Midbrain (tissue), 1 donor: ENCODE data around the gene SORL1.
"Not testable (repeated sequence)": the region's sequence is repeated elsewhere in the genome, so short reads cannot be mapped to it uniquely, and the experiment has no call there.

ENCODE experiments used
- DNase-seq: peaks from one replicate; lab custom pipeline; 2025; lab: John Stamatoyannopoulos, UW

The SORL1 gene

GRCh38 chr11:121626980-121627379 is 174.9 kb downstream of the SORL1 start:
- no peak for DNase-seq

- no peak for DNase-seq
Observed at GRCh38 chr11:121630041-121630440, 177.9 kb downstream of the SORL1 start.

DNA sequence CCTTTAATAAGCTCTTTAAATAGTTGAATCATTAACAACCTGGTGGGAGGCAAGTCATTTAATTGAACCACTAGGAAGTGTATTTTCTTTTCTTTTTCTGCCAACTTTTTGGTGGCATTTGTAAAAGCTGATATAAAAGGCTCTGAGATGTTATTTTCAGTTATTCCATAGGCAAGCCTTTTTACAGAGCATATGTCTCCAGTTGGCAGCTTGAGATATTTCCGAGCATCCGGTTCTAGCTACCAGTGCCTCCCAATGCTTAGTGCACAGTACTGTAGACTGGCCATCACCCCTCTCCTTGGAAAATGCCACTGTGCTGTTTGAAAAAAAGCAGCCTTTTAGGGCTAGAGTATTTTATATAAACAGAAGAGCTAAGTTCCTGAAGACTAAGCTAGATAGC is 179.3 kb downstream of the SORL1 start:
- DNase-seq, result no peak

DNA sequence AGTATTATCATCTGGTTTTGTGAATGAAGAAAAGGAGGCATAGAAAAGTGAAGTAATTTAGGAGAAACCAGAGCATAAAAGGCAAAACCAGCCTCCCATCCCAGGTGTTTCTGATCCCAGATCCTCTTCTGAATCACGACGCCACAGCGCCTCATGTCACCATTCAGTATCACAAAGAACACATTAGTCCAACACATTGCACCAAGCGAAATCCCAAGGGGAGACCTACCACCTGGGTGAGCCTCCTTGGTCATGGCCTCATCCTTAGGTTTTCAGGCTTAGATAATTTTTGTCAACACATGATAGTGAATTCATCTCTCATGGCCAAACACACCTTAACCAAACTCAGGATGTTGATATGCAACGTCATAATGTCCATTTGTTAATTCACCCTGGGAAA is 182.2 kb downstream of the SORL1 start:
- no peak for DNase-seq

DNA sequence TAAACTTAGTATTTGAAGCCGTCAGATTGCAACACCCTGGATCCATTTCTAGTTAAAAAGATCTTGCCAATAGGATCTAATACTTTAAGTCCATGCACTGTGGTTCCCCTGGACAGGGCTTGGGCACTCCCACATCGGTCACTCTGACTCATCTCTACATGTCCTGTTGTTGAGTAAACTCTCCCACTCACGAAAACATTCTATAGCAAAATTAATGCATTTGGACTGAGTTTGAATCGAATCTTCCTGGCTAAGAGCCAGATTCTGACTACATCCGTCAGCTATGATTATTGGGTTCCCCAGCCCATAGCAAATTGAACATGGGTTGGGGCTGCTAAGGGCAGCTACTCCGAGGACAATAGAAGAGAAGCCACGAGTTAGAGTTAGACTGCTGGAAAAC is 182.8 kb downstream of the SORL1 start:
- DNase-seq, result no peak

GRCh38 chr11:121636081-121636799 is 184.1 kb downstream of the SORL1 start:
- no peak for DNase-seq

GRCh38 chr11:121636800-121637176 is 184.7 kb downstream of the SORL1 start:
- no peak for DNase-seq

GRCh38 chr11:121637587-121637986 is 185.5 kb downstream of the SORL1 start:
- DNase-seq, result not testable (repeated sequence)

DNA sequence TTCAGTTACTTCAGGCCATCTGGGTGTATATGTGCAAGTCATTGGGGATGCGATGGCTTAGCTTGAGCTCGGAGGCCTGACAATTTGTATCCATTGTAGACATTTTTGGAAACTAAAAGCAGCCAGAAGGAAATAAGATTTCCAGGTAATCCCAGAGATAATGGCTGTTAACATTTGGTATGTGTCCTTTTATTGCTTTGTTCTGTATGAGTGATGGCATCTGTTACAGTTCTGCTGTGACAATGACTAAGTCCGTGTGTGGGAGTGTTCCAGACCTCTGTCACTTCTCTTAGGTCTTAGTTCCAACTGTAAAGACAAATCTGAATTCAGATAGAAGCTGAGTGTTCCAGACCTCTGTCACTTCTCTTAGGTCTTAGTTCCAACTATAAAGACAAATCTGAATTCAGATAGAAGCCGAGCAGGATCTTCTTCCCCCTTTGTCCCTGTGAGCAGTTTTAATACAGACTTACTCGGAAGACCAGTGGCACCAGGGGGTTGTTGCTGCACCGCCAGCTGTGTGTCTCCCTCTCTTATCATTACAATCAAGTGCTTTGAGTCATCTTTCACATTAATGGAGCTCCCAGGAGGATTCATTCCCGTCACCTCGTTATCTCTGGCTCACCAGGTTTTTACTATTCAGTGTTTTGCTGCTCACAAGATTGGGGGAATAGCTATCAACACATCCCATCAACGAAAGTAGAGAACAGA is 191.5 kb downstream of the SORL1 start:
- no peak for DNase-seq

- no peak for DNase-seq
Observed at GRCh38 chr11:121644187-121644512, 192.0 kb downstream of the SORL1 start.

DNA sequence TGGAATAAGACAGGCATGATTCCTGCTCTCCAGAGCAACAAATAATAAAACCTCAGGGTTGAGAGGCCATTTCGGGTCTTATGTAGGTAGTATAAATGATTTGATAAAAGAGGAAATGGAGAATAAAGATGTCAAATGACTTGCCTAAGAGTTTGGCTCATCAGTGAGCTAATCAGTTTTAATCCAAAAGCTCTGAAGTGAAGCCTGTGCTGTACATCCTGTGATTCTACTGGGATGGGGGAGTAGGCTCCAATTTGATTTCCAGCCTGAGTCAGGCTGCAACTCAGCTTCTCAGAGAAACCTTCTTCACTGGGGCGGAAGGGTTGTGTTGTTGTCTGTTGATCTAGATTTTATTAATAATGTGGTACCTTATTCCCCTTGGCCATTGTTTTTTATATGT is 192.9 kb downstream of the SORL1 start:
- DNase-seq, result no peak

GRCh38 chr11:121645596-121645995 is 193.5 kb downstream of the SORL1 start:
- DNase-seq, result no peak

GRCh38 chr11:121648306-121648705 is 196.2 kb downstream of the SORL1 start:
- DNase-seq, result no peak

DNA sequence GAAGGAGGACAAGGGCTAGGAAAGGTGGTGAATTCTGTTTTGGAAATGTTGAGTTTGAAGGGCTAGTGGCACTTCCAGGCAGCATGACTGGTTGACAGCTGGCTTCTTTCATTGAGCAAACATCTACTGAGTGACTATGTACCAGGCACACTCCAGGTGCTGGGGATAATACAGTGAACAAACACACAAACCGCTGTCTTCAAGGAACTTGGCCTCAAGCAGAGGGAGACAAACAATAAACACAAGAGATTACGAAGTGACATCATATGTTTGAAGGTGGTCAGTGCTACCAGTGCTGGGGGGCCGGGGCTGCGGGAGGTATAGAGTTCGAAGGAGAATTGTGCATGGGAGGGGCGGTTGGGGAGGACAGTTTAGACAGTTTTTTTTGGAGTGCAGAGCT is 197.7 kb downstream of the SORL1 start:
- no peak for DNase-seq

DNA sequence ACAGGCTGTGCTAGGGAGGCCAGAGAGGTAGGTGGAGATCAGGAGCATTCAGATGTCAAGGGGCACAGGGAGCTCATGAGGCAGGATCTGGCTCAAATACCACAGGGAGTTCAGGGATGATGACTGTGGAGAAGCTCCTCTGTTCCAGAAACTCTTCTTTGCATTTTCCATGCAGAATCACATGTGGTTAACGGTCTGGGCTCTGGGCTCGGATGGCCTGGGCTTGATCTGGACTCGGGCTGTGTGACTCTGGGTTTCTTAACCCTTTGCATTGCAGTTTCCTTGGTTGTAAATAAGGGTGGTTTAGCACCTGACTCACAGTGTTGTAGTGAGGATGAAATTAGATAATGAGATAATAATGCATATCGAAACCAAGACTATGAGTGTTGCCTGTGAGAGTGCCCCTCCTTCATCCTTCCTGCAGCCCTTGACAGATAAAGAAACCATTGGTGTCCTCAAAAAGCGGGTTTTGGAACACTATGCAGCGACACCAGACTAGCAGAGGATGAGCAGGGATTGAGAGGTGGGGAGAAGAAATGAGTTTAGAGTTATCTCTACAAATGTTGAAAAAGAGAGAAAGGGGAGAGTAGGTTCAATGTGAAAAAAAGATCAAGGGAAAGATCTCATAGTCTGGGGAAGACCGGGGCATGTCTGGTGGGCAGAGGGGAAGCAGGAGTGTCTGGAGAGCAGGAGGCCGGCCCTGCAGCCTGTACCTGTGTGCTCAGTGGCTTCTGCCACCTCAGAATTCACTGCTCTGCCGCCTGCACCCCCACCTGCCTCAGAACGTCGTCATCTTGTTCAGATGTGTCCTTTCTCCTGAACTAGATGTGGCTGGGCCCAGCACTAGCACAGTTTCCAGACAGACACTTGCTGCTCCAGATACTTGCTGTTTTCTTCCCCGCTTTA is 198.5 kb downstream of the SORL1 start:
- DNase-seq, result no peak

DNA sequence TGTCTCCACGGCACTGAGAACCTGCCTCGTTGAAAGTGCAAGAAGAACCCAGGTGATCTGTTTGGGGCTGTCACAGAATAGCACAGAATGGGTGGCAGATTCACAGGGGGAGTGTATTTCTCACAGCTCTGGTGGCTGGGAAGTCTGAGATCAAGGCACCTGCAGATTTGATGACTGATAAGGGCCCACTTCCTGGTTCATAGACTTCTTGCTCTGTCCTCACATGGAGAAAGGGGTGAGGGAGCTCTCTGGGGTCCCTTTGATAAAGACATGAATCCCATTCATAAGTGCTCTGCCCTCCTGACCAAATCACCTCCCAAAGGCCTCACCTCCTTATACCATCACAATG is 199.1 kb downstream of the SORL1 start:
- DNase-seq, result no peak

GRCh38 chr11:121652971-121653370 is 200.9 kb downstream of the SORL1 start:
- DNase-seq, result peak; percentile 46

GRCh38 chr11:121654259-121654842 is 202.2 kb downstream of the SORL1 start:
- DNase-seq, result no peak

DNA sequence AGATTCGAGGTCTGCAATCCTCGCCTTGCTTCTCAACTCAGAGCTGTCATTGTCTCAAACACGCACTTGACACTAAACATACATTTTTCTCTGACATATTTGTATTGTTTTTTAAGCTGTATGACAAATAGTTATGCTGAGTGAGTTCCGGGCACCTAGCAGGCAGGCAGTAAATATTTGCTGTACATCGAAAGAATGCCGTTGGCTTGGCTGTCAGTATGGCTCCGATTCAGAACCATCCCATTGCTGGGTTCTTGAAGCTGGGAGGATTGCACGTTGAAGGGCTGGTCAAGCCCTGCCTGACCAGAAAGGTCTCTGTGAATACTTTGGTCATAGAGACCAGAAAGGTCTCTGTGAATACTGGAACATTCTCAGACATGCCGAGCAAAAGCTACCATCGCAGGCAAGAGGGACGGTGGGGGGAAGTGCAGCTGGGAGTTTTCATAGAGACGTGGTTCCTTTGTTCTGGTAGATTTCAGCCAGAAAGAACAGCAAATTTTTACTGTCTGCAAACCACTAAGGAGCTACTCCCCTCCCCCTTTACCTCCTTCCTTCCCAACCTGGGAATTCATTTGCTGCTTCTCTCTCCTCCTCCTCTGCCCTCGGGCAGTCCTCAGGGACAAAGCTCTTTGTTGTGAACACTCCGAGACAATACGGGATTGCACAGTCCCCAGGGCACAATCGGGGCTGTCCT is 202.9 kb downstream of the SORL1 start:
- peak; percentile 37 for DNase-seq

DNA sequence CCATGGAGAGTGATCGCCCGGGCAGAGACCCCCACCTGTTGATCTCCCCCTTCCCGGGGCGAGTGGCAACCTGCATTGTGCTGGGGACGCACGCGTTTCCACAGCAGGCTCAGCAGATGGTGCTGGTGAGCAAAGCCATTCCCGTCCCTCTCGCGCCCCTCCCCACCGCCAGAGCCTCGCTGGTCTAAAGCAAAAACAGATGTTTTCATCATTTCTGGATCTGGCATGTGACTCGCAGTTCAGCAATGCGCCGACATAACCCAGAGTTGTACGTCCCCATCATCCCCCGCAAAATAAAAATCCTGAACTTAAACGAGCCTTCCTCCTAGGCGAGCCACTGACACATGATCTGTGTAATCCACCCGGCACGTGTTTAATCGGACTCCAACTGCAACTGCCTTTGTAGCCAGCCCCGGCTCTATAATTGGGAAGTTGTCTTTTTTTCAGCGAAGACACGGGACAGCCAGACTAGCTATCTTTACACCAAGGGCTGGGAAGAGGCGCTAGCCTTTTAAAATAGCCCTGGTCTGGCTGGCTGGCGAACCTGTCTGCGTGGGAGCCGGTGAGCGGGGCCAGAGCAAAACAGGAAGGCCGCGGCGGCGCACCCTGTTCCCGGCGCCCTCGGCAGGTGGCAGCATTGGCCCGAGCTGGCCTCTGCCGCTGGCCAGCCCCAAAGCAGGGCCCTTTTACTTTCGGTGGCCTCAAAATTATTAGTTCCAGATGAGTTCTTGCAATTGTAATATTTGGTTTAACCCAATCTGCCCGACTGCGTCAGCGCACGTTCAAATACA is 203.6 kb downstream of the SORL1 start:
- DNase-seq, result peak; percentile 90
